Ishikawa (cell line): Measurements from ENCODE around the gene LZIC.

Source experiments
- CEBPB ChIP-seq: IDR thresholded peaks from 2 replicates; pipeline ENCODE4 v1.6.1; 2012
- CREB1 ChIP-seq: IDR thresholded peaks from 2 replicates; pipeline ENCODE4 v1.6.1; 2012; ENCODE audit warnings: low read depth
- EGR1 ChIP-seq: IDR thresholded peaks from 2 replicates; pipeline ENCODE4 v1.6.1; 2012
- EP300 ChIP-seq: IDR thresholded peaks from 2 replicates; pipeline ENCODE4 v1.6.1; 2012; ENCODE audit warnings: borderline replicate concordance
- FOXM1 ChIP-seq: IDR thresholded peaks from 2 replicates; pipeline ENCODE4 v1.6.1; 2012; ENCODE audit warnings: low read depth, borderline replicate concordance
- NFIC ChIP-seq: IDR thresholded peaks from 2 replicates; pipeline ENCODE4 v1.6.1; 2012
- RAD21 ChIP-seq: IDR thresholded peaks from 2 replicates; pipeline ENCODE4 v1.6.1; 2012; ENCODE audit warnings: low read depth
- TAF1 ChIP-seq: IDR thresholded peaks from 2 replicates; pipeline ENCODE4 v1.6.1; 2012; ENCODE audit warnings: low read depth, mild to moderate bottlenecking
- TCF12 ChIP-seq: IDR thresholded peaks from 2 replicates; pipeline ENCODE4 v1.6.1; 2012; ENCODE audit warnings: low read depth
- TEAD4 ChIP-seq: IDR thresholded peaks from 2 replicates; pipeline ENCODE4 v1.6.1; 2012
- YY1 ChIP-seq: IDR thresholded peaks from 2 replicates; pipeline ENCODE4 v1.6.1; 2012; ENCODE audit warnings: low read depth
- ZBTB7A ChIP-seq: IDR thresholded peaks from 2 replicates; pipeline ENCODE4 v1.6.1; 2012; ENCODE audit warnings: low read depth
- TF ChIP-seq, protein P1 (sequence below): IDR thresholded peaks from 2 replicates; pipeline ENCODE4 v1.6.1; 2012
- TF ChIP-seq, protein P2 (sequence below): IDR thresholded peaks from 2 replicates; pipeline ENCODE4 v1.6.1; 2012
- TF ChIP-seq, protein P3 (sequence below): IDR thresholded peaks from 2 replicates; pipeline ENCODE4 v1.6.1; 2012; ENCODE audit warnings: low read depth, mild to moderate bottlenecking

LZIC gene

DNA sequence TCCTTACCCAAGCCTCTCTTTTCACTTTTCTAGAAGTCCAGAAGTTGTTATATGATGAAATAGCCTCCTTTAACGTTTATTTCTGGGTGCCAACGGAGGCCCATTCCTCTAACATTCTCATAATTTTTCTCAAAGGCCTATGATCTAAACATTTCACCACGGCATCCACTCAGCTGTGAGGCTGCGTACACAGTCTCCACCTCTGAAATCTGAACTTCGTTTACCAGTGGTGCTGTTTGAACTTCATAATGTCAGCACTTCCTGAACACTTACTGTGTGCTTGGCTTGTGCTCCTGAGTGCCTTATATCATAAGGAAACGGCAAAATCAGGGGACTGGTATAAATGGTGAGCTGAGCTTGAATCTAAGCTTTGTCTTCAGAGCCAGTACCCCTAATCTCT is 41.8 kb upstream of the LZIC start:
- TF ChIP-seq YY1 (no peak), EGR1 (no peak), TCF12 (no peak), FOXM1 (no peak)
- TF ChIP-seq, protein P1, sequence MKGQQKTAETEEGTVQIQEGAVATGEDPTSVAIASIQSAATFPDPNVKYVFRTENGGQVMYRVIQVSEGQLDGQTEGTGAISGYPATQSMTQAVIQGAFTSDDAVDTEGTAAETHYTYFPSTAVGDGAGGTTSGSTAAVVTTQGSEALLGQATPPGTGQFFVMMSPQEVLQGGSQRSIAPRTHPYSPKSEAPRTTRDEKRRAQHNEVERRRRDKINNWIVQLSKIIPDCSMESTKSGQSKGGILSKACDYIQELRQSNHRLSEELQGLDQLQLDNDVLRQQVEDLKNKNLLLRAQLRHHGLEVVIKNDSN, result no peak

DNA sequence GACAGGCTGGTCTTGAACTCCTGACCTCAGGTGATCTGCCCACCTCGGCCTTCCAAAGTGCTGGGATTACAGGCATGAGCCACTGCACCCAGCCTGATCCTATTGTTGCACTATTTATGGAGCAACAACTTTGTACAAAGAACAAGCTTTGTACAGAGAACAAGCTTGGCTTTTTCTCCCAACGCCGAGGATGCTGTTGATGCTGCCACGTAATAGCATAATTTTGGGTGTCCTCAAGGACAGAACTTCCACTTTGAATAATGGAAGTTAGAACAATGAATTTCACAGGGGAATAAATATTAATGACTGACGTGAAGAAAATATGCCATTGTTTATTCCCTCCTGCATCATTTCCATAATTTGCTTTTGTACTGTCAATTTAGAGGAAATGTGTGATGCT is 41.1 kb upstream of the LZIC start:
- TF ChIP-seq CEBPB (no peak), FOXM1 (no peak), RAD21 (no peak), TEAD4 (no peak), YY1 (no peak), TCF12 (no peak), NFIC (no peak)
- TF ChIP-seq, protein P2, sequence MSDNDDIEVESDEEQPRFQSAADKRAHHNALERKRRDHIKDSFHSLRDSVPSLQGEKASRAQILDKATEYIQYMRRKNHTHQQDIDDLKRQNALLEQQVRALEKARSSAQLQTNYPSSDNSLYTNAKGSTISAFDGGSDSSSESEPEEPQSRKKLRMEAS, result no peak
- TF ChIP-seq, protein P3, sequence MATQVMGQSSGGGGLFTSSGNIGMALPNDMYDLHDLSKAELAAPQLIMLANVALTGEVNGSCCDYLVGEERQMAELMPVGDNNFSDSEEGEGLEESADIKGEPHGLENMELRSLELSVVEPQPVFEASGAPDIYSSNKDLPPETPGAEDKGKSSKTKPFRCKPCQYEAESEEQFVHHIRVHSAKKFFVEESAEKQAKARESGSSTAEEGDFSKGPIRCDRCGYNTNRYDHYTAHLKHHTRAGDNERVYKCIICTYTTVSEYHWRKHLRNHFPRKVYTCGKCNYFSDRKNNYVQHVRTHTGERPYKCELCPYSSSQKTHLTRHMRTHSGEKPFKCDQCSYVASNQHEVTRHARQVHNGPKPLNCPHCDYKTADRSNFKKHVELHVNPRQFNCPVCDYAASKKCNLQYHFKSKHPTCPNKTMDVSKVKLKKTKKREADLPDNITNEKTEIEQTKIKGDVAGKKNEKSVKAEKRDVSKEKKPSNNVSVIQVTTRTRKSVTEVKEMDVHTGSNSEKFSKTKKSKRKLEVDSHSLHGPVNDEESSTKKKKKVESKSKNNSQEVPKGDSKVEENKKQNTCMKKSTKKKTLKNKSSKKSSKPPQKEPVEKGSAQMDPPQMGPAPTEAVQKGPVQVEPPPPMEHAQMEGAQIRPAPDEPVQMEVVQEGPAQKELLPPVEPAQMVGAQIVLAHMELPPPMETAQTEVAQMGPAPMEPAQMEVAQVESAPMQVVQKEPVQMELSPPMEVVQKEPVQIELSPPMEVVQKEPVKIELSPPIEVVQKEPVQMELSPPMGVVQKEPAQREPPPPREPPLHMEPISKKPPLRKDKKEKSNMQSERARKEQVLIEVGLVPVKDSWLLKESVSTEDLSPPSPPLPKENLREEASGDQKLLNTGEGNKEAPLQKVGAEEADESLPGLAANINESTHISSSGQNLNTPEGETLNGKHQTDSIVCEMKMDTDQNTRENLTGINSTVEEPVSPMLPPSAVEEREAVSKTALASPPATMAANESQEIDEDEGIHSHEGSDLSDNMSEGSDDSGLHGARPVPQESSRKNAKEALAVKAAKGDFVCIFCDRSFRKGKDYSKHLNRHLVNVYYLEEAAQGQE, result no peak

DNA sequence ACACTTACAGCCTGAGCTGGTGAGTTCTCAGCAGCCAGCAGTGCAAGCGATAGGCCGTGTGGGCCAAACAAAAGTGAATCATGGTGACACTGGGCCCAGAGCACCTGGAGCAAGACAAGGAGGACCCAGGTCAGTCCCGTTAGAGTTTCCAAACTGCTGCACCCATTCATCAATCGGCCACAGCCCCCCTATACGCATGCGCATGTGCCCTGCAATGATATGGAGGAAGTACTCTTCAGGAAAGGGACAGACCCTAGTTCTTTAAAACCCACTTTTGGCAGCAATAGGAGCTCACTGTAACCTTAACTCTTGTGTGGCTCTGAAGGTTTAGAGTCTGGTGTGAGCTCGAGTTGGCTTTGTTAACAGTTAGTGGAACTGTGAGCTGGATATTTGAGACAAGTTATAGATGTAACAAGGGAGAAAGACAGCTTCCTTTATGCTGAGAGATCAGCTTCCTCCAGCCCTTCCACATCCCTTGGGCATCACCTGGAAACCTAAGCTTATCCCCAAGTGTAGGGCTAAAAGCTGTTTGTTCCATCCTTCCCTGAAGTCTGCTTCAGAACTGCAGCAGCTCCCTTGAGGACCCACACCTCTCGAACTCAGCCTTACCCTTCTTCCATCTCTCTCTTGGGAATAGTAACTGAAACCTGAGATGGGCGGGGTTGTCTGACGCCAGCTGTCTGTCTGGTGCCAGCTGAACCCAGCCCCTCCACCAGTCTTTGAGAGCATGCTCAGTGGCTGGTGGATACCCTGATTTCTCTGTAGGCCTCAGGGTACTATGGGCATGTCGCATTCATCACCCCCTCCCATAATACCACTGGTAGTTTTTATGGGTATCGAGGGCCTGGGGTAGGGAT is 17.7 kb upstream of the LZIC start:
- TF ChIP-seq TEAD4 (no peak), EGR1 (no peak), RAD21 (no peak), ZBTB7A (no peak), NFIC (no peak), EP300 (no peak)

DNA sequence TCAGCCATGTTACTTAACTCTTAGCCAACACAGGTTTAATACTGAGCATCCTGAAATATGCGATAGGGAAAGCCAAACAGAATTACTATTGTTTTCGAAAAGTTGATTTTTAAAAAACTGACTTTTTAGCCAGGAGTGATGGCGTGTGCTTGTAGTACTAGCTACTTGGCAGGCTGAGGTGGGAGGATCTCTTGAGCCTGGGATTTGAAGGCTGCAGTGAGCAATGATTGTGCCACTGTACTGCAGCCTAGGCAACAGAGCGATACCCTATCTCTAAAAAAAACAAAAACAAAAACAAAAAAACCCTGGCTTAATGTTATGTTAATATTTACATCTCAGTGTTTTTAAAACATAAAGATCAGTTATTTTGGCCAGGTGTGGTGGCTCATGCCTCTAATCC is 16.8 kb upstream of the LZIC start:
- TF ChIP-seq YY1 (no peak), TAF1 (no peak), EGR1 (no peak), RAD21 (no peak), FOXM1 (no peak), CREB1 (no peak), CEBPB (no peak), TEAD4 (no peak), ZBTB7A (no peak), TCF12 (no peak), NFIC (no peak), EP300 (no peak)
- TF ChIP-seq, protein P3, result no peak
- TF ChIP-seq, protein P1, result no peak
- TF ChIP-seq, protein P2, result no peak

DNA sequence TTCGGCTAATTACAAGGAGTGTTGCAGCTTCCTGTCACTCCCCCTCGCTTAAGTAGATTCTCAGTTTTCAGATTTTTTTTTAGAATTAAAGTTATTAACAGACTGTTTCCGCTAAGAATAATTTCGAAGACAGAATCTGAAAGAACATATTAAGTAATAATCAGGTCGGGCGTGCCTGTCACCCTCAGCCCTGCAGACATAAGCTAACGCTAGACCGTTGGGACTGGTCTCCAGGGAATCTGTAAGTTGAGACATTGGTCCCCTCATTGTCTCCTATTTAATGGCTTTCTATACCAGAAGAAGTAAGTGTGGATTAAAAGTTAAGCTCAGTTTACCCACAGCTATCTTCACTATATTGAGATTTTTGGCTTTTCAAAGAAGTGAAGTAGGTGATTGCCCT is 14.5 kb upstream of the LZIC start:
- TF ChIP-seq EP300 (no peak), TCF12 (no peak), YY1 (no peak), ZBTB7A (no peak), FOXM1 (no peak), RAD21 (no peak), TAF1 (no peak), EGR1 (no peak), CEBPB (no peak)
- TF ChIP-seq, protein P3, result no peak
- TF ChIP-seq, protein P1, result no peak
